GM12872 (cell line): ENCODE results near the gene NTN1.

ENCODE experiments used
- CTCF ChIP-seq: IDR thresholded peaks from 3 replicates; pipeline ENCODE4 v1.5.1; 2011; ENCODE audit warnings: low read depth, mild to moderate bottlenecking, low read length, moderate library complexity; ENCODE audit not compliant: insufficient read depth

The NTN1 gene

GRCh38 chr17:9104370-9105041 is 83.2 kb downstream of the NTN1 start:
- no peak for TF ChIP-seq CTCF

- TF ChIP-seq CTCF: no peak
These were observed 84.0 kb downstream of the NTN1 start for GRCh38 chr17:9105068-9105868.

GRCh38 chr17:9107527-9107926 is 86.2 kb downstream of the NTN1 start:
- no peak for TF ChIP-seq CTCF

- TF ChIP-seq CTCF: no peak
These were observed 86.8 kb downstream of the NTN1 start for GRCh38 chr17:9108146-9108545.

- TF ChIP-seq CTCF: no peak
These were observed 88.6 kb downstream of the NTN1 start for GRCh38 chr17:9109933-9110332.

GRCh38 chr17:9110501-9110900 is 89.2 kb downstream of the NTN1 start:
- TF ChIP-seq CTCF: no peak

GRCh38 chr17:9115214-9116191 is 94.2 kb downstream of the NTN1 start:
- TF ChIP-seq CTCF: 0 out of 3 replicates have a peak, but pooled peaks have one; percentile 14
